HUDEP-2 (cell line): Measurements from ENCODE around the gene CDH4.

ENCODE experiments used
- DNase-seq, 76 experiments: peaks; one replicate each; lab custom pipeline; 2025; ENCODE audit not compliant: unreplicated experiment in 76 of 76; lab: John Stamatoyannopoulos, UW

The CDH4 gene

DNA sequence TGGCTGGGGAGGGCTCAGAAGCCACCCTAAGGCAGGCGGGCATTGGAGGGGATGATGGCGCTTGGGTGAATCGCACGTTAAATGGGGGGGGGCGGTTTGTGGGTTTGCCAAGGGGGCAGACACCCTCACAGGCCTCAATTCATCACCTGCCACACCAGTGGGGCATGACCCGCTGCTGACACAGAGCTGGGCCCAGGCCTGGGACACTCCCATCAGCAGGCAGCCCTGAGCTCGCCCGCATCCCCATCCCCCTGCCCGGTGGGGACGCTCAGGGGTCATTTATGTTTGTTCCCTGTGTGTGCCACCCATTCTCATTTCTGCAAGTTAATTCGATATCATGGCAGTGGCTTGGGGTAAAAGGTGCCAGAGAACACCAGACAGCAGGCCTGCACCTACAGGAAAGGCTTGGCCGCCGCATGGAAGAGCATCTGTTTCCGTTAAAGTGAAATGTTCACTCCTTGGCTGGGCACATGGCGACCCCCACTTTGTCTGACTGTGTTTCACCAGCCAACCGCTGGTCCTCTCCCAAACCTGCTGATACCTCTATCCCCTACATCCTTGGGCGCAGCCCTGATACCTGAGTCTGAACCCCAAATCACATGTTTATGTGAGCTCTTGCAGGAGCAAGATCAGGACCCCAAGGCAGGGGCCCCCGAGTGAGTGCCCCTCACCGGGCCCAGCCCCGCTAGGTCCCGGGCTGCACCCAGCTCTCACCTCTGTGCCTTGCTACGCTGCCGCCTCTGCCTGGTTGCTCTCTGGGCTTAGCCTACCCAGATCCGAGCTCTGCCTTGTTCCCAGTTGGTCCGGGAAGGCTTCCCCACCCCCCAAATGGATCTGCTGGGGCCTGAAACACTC lies 564.8 kb downstream of the CDH4 start:
- DNase-seq = no peak

DNA sequence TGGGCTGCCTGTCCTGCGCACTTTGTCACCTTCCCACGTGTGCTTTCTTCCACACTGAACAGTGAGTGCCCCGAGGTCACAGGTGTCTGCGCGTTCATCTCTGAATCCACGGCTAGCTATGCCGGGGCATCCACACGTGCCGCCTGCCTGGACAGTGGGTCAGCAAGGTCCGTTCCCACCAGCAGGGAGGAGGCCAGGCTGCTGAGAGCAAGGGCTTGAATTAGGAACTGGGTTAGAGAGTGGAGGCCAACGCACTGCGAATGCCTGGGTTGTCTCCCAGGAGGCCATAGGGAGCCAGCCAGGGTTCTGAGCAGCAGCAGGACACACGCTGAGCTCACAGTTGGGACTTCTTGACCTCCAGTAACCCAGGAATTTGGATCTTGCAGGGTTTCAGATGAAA lies 565.5 kb downstream of the CDH4 start:
- DNase-seq = no peak

DNA sequence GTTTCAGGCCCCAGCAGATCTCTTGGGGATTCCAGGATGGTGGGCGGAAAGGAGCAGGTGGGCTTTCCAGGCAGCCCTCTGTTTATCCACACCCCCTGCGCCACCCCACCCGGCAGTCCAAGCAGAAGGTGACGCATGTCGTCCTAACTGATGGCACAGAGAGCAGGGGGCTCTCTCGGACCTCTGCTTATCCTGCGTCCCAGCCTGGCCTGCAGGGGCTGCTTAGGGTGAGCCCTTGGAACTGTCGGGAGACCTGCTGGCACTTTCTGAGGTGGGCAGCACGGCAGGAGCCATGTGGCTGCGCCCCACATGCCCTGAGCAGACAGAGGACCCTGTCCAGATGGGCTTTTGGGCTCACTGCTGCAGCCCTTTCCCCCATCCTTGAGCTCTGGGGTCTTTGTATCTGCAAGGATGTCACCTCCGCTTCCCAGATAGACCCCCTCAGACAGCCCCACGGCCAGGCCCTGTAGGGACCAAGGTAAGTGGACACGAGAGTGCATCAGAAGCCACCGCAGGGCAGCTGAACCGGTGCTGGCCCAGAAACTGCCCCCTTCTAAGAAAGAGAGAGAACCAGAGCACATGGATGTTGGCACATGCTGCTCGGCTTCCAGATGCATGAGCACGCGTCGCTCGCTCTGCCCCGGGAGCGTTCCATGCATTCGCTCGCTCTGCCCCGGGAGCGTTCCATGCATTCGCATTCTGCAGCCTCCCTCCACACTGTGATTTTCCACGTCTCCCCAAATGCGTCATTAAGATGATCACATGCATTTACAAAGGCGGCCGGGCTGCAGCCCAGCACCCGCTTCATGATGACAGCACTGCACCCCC lies 566.9 kb downstream of the CDH4 start:
- DNase-seq = no peak

DNA sequence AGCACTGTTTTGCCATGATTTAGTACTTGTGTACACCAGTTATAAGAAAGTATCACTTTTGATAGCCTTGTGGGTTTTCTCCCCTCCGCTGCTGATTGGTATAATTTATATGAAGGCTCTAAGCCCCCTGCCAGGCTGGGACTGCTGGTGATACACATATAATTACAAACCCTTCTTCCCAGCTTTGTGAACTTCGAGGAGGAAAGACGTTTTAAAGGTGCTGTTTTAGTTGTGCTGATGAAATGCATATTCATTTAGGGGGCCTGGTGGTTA lies 567.4 kb downstream of the CDH4 start:
- no peak for DNase-seq

DNA sequence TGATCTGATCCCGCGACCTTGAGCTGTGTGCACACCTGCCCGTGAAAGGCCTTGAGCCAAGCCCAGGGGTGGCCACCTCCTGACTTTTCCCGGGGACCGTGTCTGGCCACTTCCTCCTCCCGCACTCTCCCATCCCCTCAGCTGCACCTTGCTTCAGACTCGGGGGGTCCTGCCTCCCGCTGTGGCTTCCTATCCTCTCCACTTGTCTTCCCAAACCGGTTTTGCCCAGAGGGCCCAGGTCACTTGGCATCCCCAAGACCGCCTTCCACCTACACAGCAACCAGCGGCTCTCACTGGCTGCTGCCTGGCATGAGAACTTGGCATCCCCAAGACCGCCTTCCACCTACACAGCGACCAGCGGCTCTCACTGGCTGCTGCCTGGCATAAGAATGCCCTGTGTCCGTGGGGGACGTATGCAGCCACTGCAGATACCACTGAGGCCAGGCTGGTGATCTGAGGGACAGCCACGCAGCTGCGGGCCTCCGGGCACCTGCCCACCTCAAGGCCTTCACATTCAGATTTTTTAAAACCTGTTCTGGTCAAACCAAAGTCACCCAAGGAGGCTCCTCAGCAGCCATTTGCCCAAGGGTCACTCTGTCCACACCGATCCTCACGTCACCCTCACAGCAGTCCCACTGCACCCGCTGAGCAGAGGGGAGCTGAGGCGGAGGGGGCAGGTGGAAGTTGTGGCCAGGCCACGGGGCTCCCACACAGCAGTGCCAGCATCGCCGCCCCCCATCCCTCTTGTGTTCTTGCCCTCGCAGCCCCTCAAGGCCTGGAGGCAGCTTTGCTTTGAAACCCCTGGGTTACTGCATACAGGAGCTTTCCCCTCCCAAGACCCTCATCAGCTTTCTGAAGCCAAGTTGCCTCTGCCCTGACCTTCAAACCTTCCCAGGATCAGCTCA lies 568.1 kb downstream of the CDH4 start:
- DNase-seq = no peak

DNA sequence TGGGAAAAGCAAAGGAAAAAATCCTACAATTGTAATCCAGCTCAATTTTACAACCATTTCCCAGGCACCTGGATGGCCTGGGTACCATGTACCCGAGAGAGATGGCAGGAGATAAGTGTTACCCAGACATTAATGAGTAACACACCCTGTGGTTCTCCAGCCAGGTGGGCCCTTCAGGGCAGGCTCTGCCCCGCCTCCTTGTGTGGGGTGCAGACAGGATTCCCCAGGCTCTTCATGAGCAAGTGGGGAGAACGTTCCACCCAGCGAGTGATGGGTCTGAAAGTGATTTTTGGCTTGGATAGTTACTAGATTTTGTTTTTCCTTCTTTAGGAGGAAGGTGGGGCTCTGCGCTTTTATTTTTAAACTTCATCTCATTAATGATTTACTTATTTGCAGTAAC lies 569.7 kb downstream of the CDH4 start:
- no peak for DNase-seq

DNA sequence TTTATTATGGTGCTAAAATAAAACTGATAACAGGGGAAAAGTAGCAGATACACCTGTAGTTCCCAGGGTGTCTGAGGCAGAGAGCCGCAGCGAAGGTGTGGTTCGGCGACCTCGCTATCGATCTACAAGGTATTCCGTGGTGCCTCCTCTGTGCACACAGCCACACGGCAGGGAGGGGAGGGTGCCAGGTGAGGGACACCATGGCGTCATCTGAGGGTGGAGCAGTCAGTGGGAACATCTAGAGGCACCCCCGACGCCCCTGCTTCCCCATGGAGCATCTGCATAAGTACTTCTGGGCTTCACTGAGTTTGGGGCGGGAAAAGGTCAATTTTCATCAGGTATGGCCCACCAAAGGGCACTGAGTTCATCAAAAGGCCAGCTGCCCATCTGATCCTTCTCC lies 570.3 kb downstream of the CDH4 start:
- DNase-seq = no peak

DNA sequence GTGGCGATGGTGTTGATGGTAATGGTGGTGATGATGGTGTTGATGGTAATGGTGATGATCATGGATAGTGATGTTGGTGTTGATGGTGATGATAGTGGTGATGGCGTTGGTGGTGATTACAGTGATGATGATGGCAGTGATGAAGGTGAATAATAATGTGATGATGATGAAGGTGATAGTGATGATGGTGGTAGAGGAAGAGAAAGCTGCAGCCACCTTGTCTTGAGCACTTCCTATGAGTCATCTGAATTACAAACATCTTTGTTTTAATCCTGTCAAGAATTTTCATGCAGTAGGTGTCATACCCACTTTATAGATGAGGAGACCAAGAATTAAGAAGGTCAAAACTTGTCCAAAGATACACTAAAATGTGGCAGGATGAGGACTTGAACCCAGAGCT lies 571.2 kb downstream of the CDH4 start:
- DNase-seq = no peak

DNA sequence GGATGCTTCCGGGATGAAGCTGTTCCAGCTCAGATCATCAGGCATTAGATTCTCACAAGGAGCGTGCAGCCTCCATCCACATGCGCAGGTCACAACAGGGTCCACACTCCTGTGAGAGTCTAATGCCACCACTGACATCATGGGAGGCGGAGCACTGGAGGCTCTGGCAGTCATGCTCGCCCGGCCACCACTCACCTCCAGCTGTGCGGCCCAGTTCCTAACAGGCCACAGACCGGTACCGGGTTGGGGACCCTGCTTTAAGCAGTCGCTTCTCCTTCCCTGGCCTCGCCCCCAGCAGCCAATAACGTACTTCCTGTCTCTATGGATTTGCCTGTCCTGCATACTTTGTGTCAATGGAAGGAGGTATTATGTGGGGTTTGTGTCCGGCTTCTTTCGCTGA lies 576.8 kb downstream of the CDH4 start:
- no peak for DNase-seq

DNA sequence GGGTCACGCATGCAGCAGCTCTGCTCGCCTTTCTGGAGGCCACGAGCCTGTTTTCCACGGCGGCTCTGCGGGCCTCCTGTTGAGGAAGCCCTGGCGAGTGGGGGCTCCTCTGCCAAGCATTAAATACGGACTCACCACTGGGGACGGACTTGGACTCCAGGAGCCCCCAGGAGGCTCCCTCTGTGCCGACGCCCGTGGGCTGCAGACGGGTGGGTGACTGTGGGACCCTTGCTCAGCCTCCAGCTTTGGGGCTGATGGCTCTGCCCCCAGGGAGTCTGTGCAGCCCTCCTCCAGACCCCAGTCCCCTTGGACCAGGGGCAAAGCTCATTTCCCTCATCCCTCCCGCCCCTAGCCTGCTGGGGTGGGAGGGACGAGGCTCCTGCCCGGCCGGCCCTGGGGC lies 577.5 kb downstream of the CDH4 start:
- DNase-seq = no peak

DNA sequence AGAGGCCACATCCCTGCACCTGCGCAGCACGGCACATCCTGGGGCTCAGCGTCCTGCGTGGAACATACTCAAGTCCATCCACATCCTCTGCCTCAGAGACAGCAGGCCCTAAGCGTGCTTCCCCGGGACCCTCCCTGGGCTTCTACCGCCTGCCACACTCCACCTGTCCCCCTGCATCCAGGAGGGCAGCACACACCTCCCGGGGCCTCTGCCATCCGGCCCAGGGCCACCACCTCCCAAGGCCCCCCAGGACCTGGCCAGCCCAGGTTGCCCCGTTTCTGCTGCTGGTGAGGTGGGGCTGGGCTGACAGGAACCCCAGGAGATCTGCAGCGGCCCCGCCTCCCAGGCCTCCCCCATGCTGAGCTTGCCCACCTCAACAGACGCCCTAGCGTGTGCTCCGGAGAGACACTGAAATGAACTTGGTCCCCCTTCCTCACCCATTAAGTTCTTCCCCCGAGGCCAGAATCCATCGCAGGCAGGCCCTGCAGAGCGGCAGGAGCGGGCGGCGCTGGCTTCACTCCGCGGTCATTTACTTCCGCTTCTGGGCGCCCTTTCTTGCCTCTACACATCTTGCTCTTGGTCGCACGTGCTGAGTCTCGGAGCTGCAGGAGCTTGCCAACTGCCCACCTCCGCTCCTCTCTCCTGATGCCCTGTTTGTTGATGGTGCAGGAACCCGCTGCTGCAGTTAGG lies 578.3 kb downstream of the CDH4 start:
- DNase-seq = no peak

DNA sequence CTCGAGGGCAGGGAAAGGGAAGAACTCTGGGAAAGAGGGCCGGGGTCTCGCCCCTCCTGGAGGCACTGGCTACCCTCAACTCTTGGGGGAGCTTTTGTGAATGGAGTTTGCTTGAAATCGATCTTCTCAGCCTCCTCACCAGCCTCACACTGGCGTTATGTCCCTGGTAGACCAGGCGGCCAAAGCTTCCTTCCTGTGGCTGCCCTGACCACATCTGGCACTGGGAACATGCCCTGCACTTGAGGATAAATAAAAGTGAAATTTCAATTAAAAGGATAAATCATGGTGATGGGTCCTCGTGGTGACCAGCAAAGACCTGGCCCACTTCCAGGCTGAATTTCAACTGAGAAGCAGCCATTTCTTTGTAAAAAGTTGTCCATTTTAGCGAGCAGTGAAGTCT lies 578.9 kb downstream of the CDH4 start:
- DNase-seq = no peak

DNA sequence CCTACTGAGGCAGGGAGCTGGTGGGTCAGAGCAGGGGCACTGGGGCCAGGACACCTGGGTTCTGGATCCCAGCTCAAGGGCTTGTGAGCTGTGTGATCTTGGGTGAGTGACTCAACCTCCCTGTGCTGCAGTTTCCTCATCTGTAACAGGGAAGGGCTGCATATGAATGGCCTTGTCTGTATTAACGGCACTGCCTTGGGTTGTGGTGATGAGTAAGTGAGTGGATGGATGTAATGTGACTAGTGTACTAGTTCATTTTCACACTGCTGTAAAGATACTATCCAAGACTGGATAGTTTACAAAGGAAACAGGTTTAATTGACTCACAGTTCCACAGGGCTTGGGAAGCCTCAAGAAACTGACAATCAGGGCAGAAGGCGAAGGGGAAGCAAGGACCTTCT lies 580.1 kb downstream of the CDH4 start:
- no peak for DNase-seq

DNA sequence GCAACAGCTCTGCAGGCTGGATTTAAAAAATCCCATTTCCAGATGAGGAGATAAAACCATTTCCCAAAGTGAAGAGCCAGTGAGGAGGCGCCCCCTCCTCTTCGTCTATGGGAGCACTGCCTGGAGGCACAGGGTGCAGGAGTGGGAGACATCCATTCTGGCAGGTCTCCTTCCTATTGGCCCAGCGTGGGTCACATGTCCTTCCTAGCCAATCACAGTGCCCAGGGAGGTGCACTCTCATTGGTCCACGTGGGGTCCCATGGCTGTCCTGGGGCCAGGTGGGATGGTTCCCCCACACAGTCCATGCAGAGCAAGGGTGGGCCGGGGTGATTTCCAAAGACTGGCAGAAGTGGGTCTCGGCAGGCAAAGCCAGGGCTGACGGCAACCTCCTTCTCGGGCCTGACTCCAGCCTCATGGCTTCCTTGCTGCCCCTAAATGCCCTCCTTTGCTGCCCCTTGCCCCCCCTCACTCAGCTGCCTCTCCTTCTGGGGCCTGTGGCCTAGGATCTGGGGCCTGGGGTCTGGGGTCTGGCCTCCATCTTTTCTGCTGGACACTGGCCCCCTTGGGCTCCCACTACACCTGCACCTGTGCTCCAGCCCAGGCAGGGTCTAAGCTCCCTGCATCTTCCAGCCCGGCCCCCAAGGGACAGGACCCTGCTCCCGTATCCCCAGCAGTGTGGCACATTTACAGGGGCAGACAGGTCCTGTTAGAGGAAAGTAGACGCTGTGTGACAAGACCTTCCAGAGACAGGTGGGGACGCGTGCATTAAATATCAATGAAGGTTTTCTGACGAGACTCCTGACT lies 581.9 kb downstream of the CDH4 start:
- no peak for DNase-seq

DNA sequence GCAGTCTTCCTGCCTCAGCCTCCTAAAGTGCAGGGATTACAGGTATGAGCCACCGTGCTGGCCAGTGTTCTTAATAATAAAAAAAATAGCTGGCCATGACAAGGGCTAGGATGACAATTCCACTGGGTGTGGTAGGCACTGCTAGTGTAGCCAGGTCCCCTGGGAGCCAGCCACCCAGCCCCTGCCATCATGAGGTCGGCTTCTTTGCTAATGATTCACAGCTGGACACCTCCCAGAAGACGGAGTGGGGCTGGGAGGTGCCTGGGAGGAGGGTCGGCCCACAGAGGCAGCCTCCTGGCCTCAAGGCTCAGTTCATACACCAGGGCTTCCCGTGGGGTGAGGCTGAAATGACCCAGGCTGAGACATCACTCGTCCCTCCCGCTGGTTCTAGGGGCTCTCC lies 583.2 kb downstream of the CDH4 start:
- no peak for DNase-seq

DNA sequence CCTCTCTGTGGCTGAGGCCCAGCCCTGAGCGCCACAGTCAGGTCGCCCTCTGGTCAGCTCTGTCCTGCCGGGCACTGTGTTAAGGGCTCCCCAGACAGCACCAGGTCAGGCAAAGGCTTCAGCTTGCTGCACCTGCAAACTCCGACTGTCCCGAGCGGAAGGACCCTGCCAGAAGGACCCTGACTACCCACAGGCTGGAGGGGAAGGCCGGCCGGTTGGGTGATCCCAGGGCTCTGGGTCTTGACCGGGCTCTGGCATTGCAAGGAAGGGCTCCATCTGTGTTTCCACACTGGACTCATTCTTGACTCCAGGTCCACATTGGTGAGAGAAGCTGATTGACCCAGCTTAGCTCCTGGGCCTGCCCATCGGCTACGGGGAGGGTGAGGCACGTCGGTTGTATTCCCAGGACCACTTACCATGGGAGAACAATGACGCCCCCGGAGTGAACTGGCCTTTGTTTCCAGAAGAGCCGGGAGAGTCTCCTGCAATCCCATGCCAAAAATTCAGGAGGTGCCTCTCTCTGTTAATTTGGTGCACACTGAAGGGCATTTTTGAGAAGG lies 583.8 kb downstream of the CDH4 start:
- no peak for DNase-seq

DNA sequence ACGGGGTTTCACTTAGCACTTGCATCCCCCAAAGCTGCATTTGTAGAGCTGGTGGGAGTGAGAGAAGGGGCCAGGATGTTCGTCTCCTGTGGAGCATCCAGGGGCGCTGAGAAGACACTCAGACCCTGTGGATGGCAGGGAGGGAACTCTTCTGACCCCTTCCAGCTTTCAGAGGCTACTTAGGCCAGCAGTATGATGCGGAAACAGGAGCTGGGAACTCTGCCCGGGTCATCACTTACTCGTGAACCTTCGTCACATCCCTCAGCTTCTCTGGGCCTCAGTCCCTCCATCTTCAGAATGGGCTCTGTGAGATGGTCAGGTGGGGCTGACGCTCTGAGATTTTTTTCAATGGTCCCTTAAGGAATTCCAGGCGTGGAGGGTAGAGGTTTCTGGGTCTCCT lies 585.1 kb downstream of the CDH4 start:
- no peak for DNase-seq

DNA sequence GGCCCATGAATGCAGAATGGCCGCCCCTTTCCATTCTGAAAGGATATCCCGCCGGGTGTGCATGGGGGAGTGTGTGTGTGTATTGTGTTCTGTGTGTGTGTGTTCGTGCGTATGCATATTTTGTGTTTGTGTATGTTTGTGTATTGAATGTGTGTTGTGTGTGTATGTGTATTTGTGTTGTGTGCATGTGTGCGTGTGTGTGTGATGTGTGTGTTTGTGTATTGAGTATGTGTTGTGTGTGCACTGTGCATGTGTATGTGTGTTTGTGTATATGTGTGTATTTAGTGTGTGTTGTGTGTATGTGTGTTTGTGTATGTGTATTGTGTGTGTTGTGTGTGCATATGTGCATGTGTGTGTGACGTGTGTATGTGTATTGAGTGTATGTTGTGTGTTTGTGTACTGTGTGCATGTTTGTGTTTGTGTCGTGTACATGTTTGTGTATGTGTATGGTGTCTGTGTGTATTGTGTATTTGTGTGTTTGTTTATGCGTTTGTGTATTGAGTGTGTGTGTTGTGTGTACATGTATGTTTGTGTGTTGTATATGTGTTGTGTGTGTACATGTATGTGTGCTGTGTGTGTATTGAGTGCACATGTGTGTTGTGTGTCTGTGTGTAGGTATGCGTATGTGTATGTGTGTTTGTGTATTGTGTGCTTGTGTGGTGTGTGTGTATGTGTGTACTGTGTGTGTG lies 587.3 kb downstream of the CDH4 start:
- DNase-seq = no peak
